Progenitor cell of endocrine pancreas (in vitro differentiated cells): ENCODE data around the gene SLC25A22. TPM values are rescaled to one million over a fixed set of nuclear protein-coding genes. Genes with fewer than 3 reads are reported as not detected.

Source experiments
- DNase-seq: peaks from one replicate; pipeline ENCODE4 v3.0.0; 2021; ENCODE audit warnings: low spot score; ENCODE audit not compliant: unreplicated experiment
- H3K27ac Mint-ChIP-seq: 2 replicates; pipeline ENCODE4 v1.8.0; 2021; ENCODE audit warnings: mild to moderate bottlenecking, moderate library complexity, mixed read lengths
- H3K27me3 Mint-ChIP-seq: 2 replicates; pipeline ENCODE4 v1.8.0; 2021; ENCODE audit warnings: mixed read lengths
- H3K36me3 Mint-ChIP-seq: 2 replicates; pipeline ENCODE4 v1.8.0; 2022; ENCODE audit warnings: mixed read lengths; ENCODE audit not compliant: insufficient read depth
- H3K4me1 Mint-ChIP-seq: 2 replicates; pipeline ENCODE4 v1.8.0; 2021; ENCODE audit warnings: low read depth, mixed read lengths
- H3K4me3 Mint-ChIP-seq: 2 replicates; pipeline ENCODE4 v1.8.0; 2021; ENCODE audit warnings: low read depth, mild to moderate bottlenecking, moderate library complexity, mixed read lengths
- H3K9me3 Mint-ChIP-seq: 2 replicates; pipeline ENCODE4 v1.8.0; 2021; ENCODE audit warnings: low read depth, mixed read lengths
- CTCF ChIP-seq: fragments of 200-600 bp; sonication (generic); IDR thresholded peaks from one replicate; pipeline ENCODE4 v1.5.0; 2021; ENCODE audit warnings: antibody characterized with exemption, mild to moderate bottlenecking; ENCODE audit not compliant: unreplicated experiment
- total RNA-seq: library from RNA; stranded (reverse); gene quantifications from 2 replicates; pipeline ENCODE4 v1.2.1, GENCODE V29; 2021

SLC25A22 gene
- total RNA-seq, 1 donor from 2014 or later, result 40.5 TPM

- Mint-ChIP-seq H3K27ac (no peak overlapping the region), H3K27me3 (no peaks in the 10 kb centered on the region), H3K4me3 (no peak overlapping the region), H3K36me3 (no peaks in the 10 kb centered on the region), H3K4me1 (no peaks in the 10 kb centered on the region), H3K9me3 (no peaks in the 10 kb centered on the region)
- no peak for DNase-seq
- no peak for TF ChIP-seq CTCF
These were observed 8.8 kb downstream of the SLC25A22 start for GRCh38 chr11:788953-789940.

- no peak for TF ChIP-seq CTCF
- Mint-ChIP-seq H3K4me1 (peaks cover 6% of the 10 kb centered on the region), H3K27me3 (no peaks in the 10 kb centered on the region), H3K9me3 (no peaks in the 10 kb centered on the region), H3K27ac (no peak overlapping the region), H3K4me3 (no peak overlapping the region), H3K36me3 (peaks cover 3% of the 10 kb centered on the region)
- no peak for DNase-seq
These were observed 10.0 kb downstream of the SLC25A22 start for GRCh38 chr11:788009-788640.

- no peaks in the 10 kb centered on the region for H3K9me3 Mint-ChIP-seq
- DNase-seq, result no peak
- no peak overlapping the region for H3K27ac Mint-ChIP-seq
- TF ChIP-seq CTCF, result no peak
- no peaks in the 10 kb centered on the region for H3K27me3 Mint-ChIP-seq
- H3K4me1 Mint-ChIP-seq, result peaks cover 6% of the 10 kb centered on the region
- peaks cover 3% of the 10 kb centered on the region for H3K36me3 Mint-ChIP-seq
- H3K4me3 Mint-ChIP-seq, result no peak overlapping the region
These were observed 10.9 kb downstream of the SLC25A22 start for GRCh38 chr11:787084-787675.

- Mint-ChIP-seq H3K27ac (peak overlapping the region; percentile 74), H3K4me3 (no peak overlapping the region), H3K36me3 (peaks cover 3% of the 10 kb centered on the region), H3K27me3 (no peaks in the 10 kb centered on the region), H3K9me3 (no peaks in the 10 kb centered on the region), H3K4me1 (peaks cover 6% of the 10 kb centered on the region)
- no peak for DNase-seq
- TF ChIP-seq CTCF, result no peak
These were observed 11.6 kb downstream of the SLC25A22 start for GRCh38 chr11:786235-787083.
